SU-DHL-6 (cell line): ENCODE measurements around the gene DDX59.

Source experiments
- H2AFZ ChIP-seq: fragments of 200-600 bp; sonication (generic); 2 replicates; pipeline ENCODE4 v1.6.1; 2014; ENCODE audit warnings: low read depth, mild to moderate bottlenecking, moderate library complexity, mixed read lengths, antibody characterized with exemption, low read length; ENCODE audit not compliant: severe bottlenecking
- H3F3A ChIP-seq: fragments of 200-600 bp; shearing (Covaris generic); 2 replicates; pipeline ENCODE4 v1.6.0; 2016; ENCODE audit warnings: antibody characterized with exemption, mild to moderate bottlenecking; ENCODE audit not compliant: insufficient read depth
- H3K27ac ChIP-seq: fragments of 200-600 bp; sonication (generic); 2 replicates; pipeline ENCODE4 v1.5.1; 2016; ENCODE audit warnings: low read depth, mild to moderate bottlenecking, low read length, moderate library complexity, mixed read lengths
- H3K27me3 ChIP-seq: fragments of 200-600 bp; sonication (generic), shearing (Covaris generic); 2 replicates; pipeline ENCODE4 v1.6.0; 2014; ENCODE audit warnings: mild to moderate bottlenecking, low read length
- H3K36me3 ChIP-seq: fragments of 200-600 bp; sonication (generic); 2 replicates; pipeline ENCODE4 v1.6.1; 2014; ENCODE audit warnings: mild to moderate bottlenecking, low read length, mixed read lengths
- H3K4me2 ChIP-seq: fragments of 300-600, 200-600 bp; shearing (Covaris generic), sonication (generic); 2 replicates; pipeline ENCODE4 v1.6.0; 2014; ENCODE audit warnings: low read length, low read depth, mild to moderate bottlenecking; ENCODE audit not compliant: poor library complexity, severe bottlenecking
- H3K4me3 ChIP-seq: fragments of 200-600 bp; sonication (generic); 2 replicates; pipeline ENCODE4 v1.5.1; 2014; ENCODE audit warnings: antibody characterized with exemption, low read length, mild to moderate bottlenecking, mixed read lengths; ENCODE audit not compliant: insufficient read depth, poor library complexity, severe bottlenecking
- H3K79me2 ChIP-seq: fragments of 200-600 bp; sonication (generic); 2 replicates; pipeline ENCODE4 v1.6.1; 2014; ENCODE audit warnings: mild to moderate bottlenecking, low read length, moderate library complexity; ENCODE audit not compliant: insufficient read depth
- H3K9ac ChIP-seq: fragments of 200-600 bp; sonication (generic); 2 replicates; pipeline ENCODE4 v1.7.0; 2014; ENCODE audit warnings: mild to moderate bottlenecking, low read length
- H3K9me2 ChIP-seq: fragments of 200-600 bp; sonication (generic); replicated peaks from 2 replicates; pipeline ENCODE4 v1.6.1; 2014; ENCODE audit warnings: low read length; ENCODE audit not compliant: insufficient read depth
- H3K9me3 ChIP-seq: fragments of 200-600 bp; sonication (generic); 2 replicates; pipeline ENCODE4 v1.6.1; 2014; ENCODE audit warnings: low read length, mixed read lengths; ENCODE audit not compliant: insufficient read depth
- H4K20me1 ChIP-seq: fragments of 200-600 bp; sonication (generic); 2 replicates; pipeline ENCODE4 v1.6.1; 2014; ENCODE audit warnings: low read depth, mild to moderate bottlenecking, antibody characterized with exemption, low read length, moderate library complexity, mixed read lengths
- CTCF ChIP-seq: fragments of 200-600 bp; sonication (generic); IDR thresholded peaks from one replicate; pipeline ENCODE4 v1.5.1; 2017; ENCODE audit warnings: antibody characterized with exemption, mild to moderate bottlenecking, low read length, moderate library complexity; ENCODE audit not compliant: insufficient read depth, poor library complexity, severe bottlenecking
- EZH2phosphoT487 ChIP-seq: fragments of 200-600 bp; sonication (generic), shearing (Covaris generic); conservative IDR thresholded peaks from 2 replicates; pipeline ENCODE4 v1.6.1; 2018; ENCODE audit warnings: mild to moderate bottlenecking, antibody characterized with exemption, low read length, moderate library complexity, mixed read lengths

DDX59 gene

GRCh38 chr1:200658037-200658818 lies 11.5 kb downstream of the DDX59 start:
- H3K27ac ChIP-seq, result no peak overlapping the region
- H2AFZ ChIP-seq, result no peak overlapping the region
- H3K36me3 ChIP-seq, result peaks cover 23% of the 10 kb centered on the region; the same call in 1 of the 2 replicates

GRCh38 chr1:200654660-200655059 lies 15.0 kb downstream of the DDX59 start:
- H3K4me2 ChIP-seq, result no peak overlapping the region
- no peak overlapping the region for H3K27ac ChIP-seq
- H3K9me3 ChIP-seq, result no peaks in the 10 kb centered on the region
- H3K9ac ChIP-seq, result no peak overlapping the region
- no peak overlapping the region for H3K4me3 ChIP-seq
- no peaks in the 10 kb centered on the region for H3K27me3 ChIP-seq
- H3K36me3 ChIP-seq, result peaks cover 14% of the 10 kb centered on the region; the same call in 1 of the 2 replicates
- H4K20me1 ChIP-seq, result no peaks in the 10 kb centered on the region
- H3K9me2 ChIP-seq, result no peaks in the 10 kb centered on the region
- no peak for TF ChIP-seq CTCF
- no peak for TF ChIP-seq EZH2phosphoT487
- no peaks in the 10 kb centered on the region for H3F3A ChIP-seq
- no peaks in the 10 kb centered on the region for H3K79me2 ChIP-seq
- H2AFZ ChIP-seq, result no peak overlapping the region

More at GRCh38 chr1:200658037-200658818, 11.5 kb downstream of the DDX59 start:
- H3K4me2 ChIP-seq, result no peak overlapping the region
- no peak overlapping the region for H3K4me3 ChIP-seq
- H4K20me1 ChIP-seq, result no peaks in the 10 kb centered on the region
- H3K9me3 ChIP-seq, result no peaks in the 10 kb centered on the region
- H3K9me2 ChIP-seq, result no peaks in the 10 kb centered on the region
- no peaks in the 10 kb centered on the region; the same call in 1 of the 2 replicates for H3K79me2 ChIP-seq
- H3K9ac ChIP-seq, result no peak overlapping the region
- TF ChIP-seq CTCF (no peak), EZH2phosphoT487 (no peak)
- H3F3A ChIP-seq, result no peaks in the 10 kb centered on the region
- no peaks in the 10 kb centered on the region for H3K27me3 ChIP-seq

GRCh38 chr1:200653022-200653462 lies 16.7 kb downstream of the DDX59 start:
- no peaks in the 10 kb centered on the region for H3K9me2 ChIP-seq
- no peak overlapping the region for H3K27ac ChIP-seq
- peaks cover 12% of the 10 kb centered on the region; the same call in 1 of the 2 replicates for H3K36me3 ChIP-seq
- no peak overlapping the region for H3K4me2 ChIP-seq
- H4K20me1 ChIP-seq, result no peaks in the 10 kb centered on the region
- TF ChIP-seq EZH2phosphoT487, result no peak
- no peak for TF ChIP-seq CTCF
- no peaks in the 10 kb centered on the region for H3K9me3 ChIP-seq
- no peak overlapping the region for H3K4me3 ChIP-seq
- H2AFZ ChIP-seq, result no peak overlapping the region
- H3K9ac ChIP-seq, result no peak overlapping the region
- H3F3A ChIP-seq, result no peaks in the 10 kb centered on the region
- H3K27me3 ChIP-seq, result no peaks in the 10 kb centered on the region
- H3K79me2 ChIP-seq, result no peaks in the 10 kb centered on the region
